Endothelial cell of umbilical vein (primary cell): ENCODE data around the gene ATP10B. TPM values are rescaled to one million over a fixed set of nuclear protein-coding genes. Genes with fewer than 3 reads are reported as not detected.

Source experiments
- BruUV-seq: library from RNA; stranded (reverse); fragments of 400-500 nt; replicated peaks from 2 replicates; lab custom pipeline; 2021; lab: Mats Ljungman, UMichigan
- CTCF ChIA-PET: fragments of 300-600, 350-600 bp; sonication (Branson Sonifier 250); formaldehyde crosslinking; loops from one replicate; lab custom pipeline; 2021; ENCODE audit warnings: antibody characterized with exemption, inconsistent platforms; lab: Charles Lee
- POLR2A ChIA-PET: fragments of 300-600, 350-600 bp; sonication (Branson Sonifier 250); formaldehyde crosslinking; loops from one replicate; lab custom pipeline; 2021; ENCODE audit warnings: antibody characterized with exemption, inconsistent platforms; lab: Charles Lee
- DNase-seq: peaks from one replicate; pipeline ENCODE4 v3.0.0-alpha.2; 2011; ENCODE audit warnings: low read depth, low spot score
- FAIRE-seq: peaks from 2 replicates; lab custom pipeline; 2011; peaks lifted over from hg19 to GRCh38; lab: Jason Lieb, UNC
- H2AFZ ChIP-seq: 2 replicates; pipeline ENCODE4 v1.6.0; 2012; ENCODE audit warnings: low read depth, low read length, control low read depth, inconsistent platforms
- H3K27ac ChIP-seq: 2 replicates; pipeline ENCODE4 v1.5.1; 2011; ENCODE audit warnings: low read depth, mild to moderate bottlenecking, control low read depth, low read length, moderate library complexity; ENCODE audit not compliant: insufficient read depth
- H3K27me3 ChIP-seq, 2 experiments: 2 replicates each; pipeline versions ENCODE4 v1.6.0 to v1.6.1; 2011; ENCODE audit warnings: low read length in 2 of 2, mixed read lengths in 1 of 2; ENCODE audit not compliant: control insufficient read depth in 2 of 2, insufficient read depth in 2 of 2
- H3K36me3 ChIP-seq, 2 experiments: 2 replicates in 1 of 2; 3 replicates in 1 of 2; pipeline ENCODE4 v1.5.1; 2011; ENCODE audit warnings: low read length in 2 of 2, mild to moderate bottlenecking in 1 of 2, moderate library complexity in 1 of 2; ENCODE audit not compliant: control insufficient read depth in 2 of 2, insufficient read depth in 2 of 2; ENCODE audit errors: extremely low read depth in 1 of 2
- H3K4me1 ChIP-seq: 3 replicates; pipeline ENCODE4 v1.5.1; 2011; ENCODE audit warnings: mild to moderate bottlenecking, low read length; ENCODE audit not compliant: control insufficient read depth, insufficient read depth; ENCODE audit errors: extremely low read depth
- H3K4me2 ChIP-seq: 2 replicates; pipeline ENCODE4 v1.6.1; 2011; ENCODE audit warnings: low read length, control low read depth, mixed read lengths; ENCODE audit not compliant: insufficient read depth
- H3K4me3 ChIP-seq, 3 experiments: fragments of 200-600 bp in 1 of 3; sonication (generic), shearing (Covaris generic) in 1 of 3; replicated peaks in 1 of 3; 2 replicates each; pipeline ENCODE4 v1.5.1; 2011 to 2016; ENCODE audit warnings: control low read depth in 3 of 3, low read length in 3 of 3, mild to moderate bottlenecking in 2 of 3, inconsistent platforms in 1 of 3, low read depth in 1 of 3, moderate library complexity in 1 of 3; ENCODE audit not compliant: insufficient read depth in 1 of 3
- H3K79me2 ChIP-seq: 2 replicates; pipeline ENCODE4 v1.6.0; 2012; ENCODE audit warnings: low read length, inconsistent platforms; ENCODE audit not compliant: control insufficient read depth, insufficient read depth
- H3K9ac ChIP-seq: replicated peaks from 2 replicates; pipeline ENCODE3; 2011; ENCODE audit warnings: low read length, control low read depth; ENCODE audit not compliant: insufficient read depth; ENCODE audit errors: extremely low read depth
- H3K9me1 ChIP-seq: replicated peaks from 3 replicates; pipeline ENCODE4 v1.6.0; 2011; ENCODE audit warnings: mild to moderate bottlenecking, low read length; ENCODE audit not compliant: control insufficient read depth, insufficient read depth; ENCODE audit errors: extremely low read depth
- H3K9me3 ChIP-seq: replicated peaks from 2 replicates; pipeline ENCODE4 v1.5.1; 2012; ENCODE audit warnings: low read length, inconsistent platforms; ENCODE audit not compliant: control insufficient read depth, insufficient read depth
- H4K20me1 ChIP-seq: replicated peaks from 2 replicates; pipeline ENCODE3; 2011; ENCODE audit warnings: mild to moderate bottlenecking, low read length; ENCODE audit not compliant: control insufficient read depth, insufficient read depth; ENCODE audit errors: extremely low read depth
- FOS ChIP-seq: IDR thresholded peaks from 2 replicates; pipeline ENCODE4 v1.6.1; 2011; ENCODE audit warnings: mild to moderate bottlenecking, low read length, moderate library complexity, borderline replicate concordance; ENCODE audit not compliant: insufficient read depth
- dilution Hi-C: fragments of 300-500 bp; cut with MboI; formaldehyde crosslinking; loops from one replicate; pipeline ENCODE4 v1.15.0; 2019; ENCODE audit warnings: low sequenced_read_pairs; ENCODE audit not compliant: extremely low pct_ligation_motif_present
- intact Hi-C: fragments of 100-400 bp; cut with micrococcal nuclease; formaldehyde crosslinking; loops from one replicate; pipeline ENCODE4 v1.10.0; 2022
- polyA plus RNA-seq, 4 experiments: library from polyadenylated mRNA; depleted of rRNA in 3 of 4; stranded (reverse) in 3 of 4; unstranded in 1 of 4; fragments of >200 nt; gene quantifications; 2 replicates each; pipeline versions ENCODE4 v1.2.1 to v1.2.3, GENCODE V29; 2011 to 2012; ENCODE audit warnings: missing spikeins in 1 of 4
- total RNA-seq: library from RNA; stranded (reverse); gene quantifications from 2 replicates; pipeline ENCODE4 v1.2.3, GENCODE V29; 2021

ATP10B gene
- total and polyA plus RNA-seq, 2 donors (not counting 3 experiments of a cell fraction or from before 2014, with no cell fraction given): not detected

GRCh38 chr5:160513485-160513884 lies 338.5 kb downstream of the ATP10B start:
- Histone ChIP-seq H3K27me3 (peaks cover 0 to 3% of the 10 kb centered on the region in 2 experiments), H3K9me1 (no peaks in the 10 kb centered on the region), H3K4me1 (no peaks in the 10 kb centered on the region), H4K20me1 (no peaks in the 10 kb centered on the region), H2AFZ (no peak overlapping the region), H3K4me2 (no peak overlapping the region), H3K9me3 (no peaks in the 10 kb centered on the region), H3K9ac (no peak overlapping the region), H3K27ac (no peak overlapping the region), H3K36me3 (no peaks in the 10 kb centered on the region), H3K4me3 (no peak overlapping the region), H3K79me2 (no peaks in the 10 kb centered on the region)
- ChIA-PET POLR2A (no interaction called here), CTCF (no interaction called here)
- TF ChIP-seq FOS: no peak
- BruUV-seq: no TSS peak
- intact Hi-C loops: no loop called here
- no peak for FAIRE-seq
- dilution Hi-C loops: no loop called here
- DNase-seq: no peak
